Inferior parietal cortex (tissue), 1 donor: ENCODE measurements around the gene HLA-E.
A peak's percentile ranks its signal among the peaks of the same experiment; 100 is the strongest.
"Not testable (repeated sequence)": the region's sequence is repeated elsewhere in the genome, so short reads cannot be mapped to it uniquely, and the experiment has no call there.

Source experiments
- DNase-seq: peaks from one replicate; pipeline ENCODE4 v3.0.0-alpha.2; 2016; ENCODE audit errors: extremely low spot score

HLA-E gene

DNA sequence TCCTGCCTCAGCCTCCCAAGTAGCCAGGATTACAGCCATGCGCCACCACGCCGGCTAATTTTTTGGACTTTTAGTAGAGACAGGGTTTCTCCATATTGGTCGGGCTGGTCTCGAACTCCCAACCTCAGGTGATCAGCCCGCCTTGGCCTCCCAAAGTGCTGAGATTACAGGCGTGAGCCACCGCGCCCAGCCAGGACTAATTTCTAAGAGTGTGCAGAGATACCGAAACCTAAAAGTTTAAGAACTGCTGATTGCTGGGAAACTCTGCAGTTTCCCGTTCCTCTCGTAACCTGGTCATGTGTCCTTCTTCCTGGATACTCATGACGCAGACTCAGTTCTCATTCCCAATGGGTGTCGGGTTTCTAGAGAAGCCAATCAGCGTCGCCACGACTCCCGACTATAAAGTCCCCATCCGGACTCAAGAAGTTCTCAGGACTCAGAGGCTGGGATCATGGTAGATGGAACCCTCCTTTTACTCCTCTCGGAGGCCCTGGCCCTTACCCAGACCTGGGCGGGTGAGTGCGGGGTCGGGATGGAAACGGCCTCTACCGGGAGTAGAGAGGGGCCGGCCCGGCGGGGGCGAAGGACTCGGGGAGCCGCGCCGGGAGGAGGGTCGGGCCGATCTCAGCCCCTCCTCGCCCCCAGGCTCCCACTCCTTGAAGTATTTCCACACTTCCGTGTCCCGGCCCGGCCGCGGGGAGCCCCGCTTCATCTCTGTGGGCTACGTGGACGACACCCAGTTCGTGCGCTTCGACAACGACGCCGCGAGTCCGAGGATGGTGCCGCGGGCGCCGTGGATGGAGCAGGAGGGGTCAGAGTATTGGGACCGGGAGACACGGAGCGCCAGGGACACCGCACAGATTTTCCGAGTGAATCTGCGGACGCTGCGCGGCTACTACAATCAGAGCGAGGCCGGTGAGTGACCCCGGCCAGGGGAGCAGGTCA is at the start of gene HLA-E:
Gene HLA-E, plus strand, starts transcription at position 429 of the 945 bp plus-strand sequence. Its CDS starts 23 bp downstream, at position 452.
- DNase-seq = peak; percentile 97

DNA sequence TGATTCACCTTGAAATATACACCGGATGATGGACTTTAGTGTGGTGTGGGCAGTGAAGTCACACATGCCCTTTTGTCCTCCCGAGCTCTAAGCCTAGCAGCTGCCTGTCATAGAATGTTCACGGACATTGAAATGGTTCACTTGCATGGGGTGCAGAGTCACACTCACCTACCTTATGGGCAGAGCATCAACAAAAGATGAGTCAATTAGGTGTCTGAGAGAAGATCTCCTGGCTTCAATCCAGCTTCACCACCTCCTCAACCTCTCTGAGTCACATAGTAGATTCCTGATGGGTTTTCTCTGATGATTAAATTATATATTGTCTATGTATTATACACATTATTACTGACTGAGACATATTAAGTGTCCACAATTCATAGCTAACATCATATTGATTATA is 48.1 kb upstream of the HLA-E start:
- no peak for DNase-seq

DNA sequence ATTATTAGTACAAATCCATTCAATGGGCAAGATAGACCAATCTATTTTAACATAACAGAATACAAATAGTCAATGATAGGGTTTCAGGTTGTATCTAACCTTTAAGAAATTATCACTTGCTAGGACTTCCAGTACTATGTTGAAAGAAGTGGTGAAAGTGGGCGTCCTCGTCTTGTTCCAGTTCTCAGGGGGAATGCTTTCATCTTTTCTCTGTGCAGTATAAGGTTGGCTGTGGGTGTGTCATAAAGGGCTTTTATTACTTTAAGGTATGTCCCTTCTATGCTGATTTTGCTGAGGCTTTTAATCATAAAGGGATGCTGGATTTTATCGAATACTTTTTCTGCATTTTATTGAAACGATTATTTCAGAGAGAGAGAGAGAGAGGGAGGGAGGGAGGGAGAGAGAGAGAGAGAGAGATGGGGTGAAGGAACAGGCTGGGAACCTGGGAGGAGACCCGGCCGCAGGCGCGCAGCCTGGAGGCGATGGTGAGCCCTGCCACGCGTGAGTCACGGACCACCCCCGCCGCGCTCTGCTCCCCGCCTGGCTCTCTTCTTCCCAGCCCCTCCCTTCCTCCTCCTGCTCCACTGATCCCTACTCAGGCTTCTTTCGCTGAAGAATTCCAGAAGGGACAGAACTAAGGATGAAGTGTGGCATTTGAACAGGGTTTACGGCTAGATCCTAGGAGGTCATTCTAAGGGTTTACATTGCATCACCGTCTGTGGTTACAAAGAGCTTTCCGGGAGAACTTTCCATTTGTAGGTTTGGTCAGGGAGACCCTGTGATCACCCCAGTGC is 45.5 kb upstream of the HLA-E start:
- DNase-seq = no peak

DNA sequence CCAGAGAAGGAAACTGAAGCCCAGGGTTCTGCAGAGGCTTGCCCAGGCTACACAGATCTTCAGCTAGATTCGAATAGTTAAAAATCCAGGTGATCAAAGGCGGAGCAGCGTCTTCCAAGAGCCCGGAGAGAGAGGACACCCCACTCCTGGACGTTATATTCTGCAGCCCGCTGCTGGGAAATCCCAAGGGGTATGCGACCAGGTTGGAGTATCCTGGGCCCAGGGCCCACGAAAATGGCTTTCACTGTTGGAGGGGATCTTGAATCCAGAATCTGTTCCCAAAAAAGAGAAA is 44.9 kb upstream of the HLA-E start:
- DNase-seq = no peak

DNA sequence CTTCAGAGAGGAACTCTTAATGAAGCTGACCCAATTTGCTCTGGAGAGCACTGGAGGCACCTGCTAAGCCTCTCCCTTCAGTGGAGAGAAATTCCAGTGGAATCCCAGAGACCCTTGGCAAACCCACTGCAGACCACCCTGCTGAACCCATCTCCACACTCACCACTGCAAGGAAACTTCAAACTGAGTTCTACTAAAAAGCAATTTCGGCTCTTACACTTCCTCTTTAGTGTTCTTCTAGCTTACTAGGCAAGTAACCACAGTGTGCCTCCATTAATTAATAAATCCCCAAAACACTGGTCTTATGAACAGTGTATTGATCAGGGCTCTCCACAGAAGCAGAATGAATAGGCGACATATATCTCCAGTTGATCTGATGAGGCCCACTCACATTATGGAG is 43.0 kb upstream of the HLA-E start:
- DNase-seq = no peak

DNA sequence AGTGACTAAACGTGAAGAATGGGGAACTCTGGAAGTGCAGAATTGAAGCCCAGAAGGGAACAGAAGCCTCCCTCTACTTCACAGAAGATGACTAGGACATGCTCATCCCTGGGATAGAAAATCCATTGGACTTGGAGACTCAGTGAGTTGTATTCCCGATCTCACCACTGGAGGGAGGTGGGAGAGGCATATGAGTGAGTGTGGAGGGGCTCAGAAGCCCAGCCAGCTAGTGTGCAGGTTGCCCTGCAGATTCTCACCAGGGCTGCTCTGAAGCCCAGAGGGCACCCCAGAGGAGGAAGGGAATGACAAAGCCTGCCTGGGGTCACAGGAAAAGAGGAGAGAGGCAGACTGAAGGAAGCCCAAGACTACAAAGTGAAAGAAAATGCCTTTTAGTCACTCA is 42.1 kb upstream of the HLA-E start:
- no peak for DNase-seq

DNA sequence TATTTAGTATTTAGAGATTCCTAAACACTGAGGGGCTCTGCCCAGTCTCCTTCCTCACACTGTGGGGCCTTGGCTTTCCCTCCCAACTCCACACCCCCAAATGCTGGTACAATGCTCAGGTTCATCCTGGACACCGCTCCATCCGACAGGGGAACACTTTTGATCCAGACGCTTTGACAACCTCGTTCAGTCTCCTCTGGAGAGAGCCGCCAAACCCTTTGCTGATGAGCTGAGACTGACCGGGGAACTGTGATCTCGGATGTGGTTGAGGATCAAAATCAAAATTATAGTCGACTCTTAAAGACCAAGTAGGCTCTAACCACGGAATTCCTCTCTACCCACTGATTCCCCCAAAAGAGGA is 38.8 kb upstream of the HLA-E start:
- no peak for DNase-seq

DNA sequence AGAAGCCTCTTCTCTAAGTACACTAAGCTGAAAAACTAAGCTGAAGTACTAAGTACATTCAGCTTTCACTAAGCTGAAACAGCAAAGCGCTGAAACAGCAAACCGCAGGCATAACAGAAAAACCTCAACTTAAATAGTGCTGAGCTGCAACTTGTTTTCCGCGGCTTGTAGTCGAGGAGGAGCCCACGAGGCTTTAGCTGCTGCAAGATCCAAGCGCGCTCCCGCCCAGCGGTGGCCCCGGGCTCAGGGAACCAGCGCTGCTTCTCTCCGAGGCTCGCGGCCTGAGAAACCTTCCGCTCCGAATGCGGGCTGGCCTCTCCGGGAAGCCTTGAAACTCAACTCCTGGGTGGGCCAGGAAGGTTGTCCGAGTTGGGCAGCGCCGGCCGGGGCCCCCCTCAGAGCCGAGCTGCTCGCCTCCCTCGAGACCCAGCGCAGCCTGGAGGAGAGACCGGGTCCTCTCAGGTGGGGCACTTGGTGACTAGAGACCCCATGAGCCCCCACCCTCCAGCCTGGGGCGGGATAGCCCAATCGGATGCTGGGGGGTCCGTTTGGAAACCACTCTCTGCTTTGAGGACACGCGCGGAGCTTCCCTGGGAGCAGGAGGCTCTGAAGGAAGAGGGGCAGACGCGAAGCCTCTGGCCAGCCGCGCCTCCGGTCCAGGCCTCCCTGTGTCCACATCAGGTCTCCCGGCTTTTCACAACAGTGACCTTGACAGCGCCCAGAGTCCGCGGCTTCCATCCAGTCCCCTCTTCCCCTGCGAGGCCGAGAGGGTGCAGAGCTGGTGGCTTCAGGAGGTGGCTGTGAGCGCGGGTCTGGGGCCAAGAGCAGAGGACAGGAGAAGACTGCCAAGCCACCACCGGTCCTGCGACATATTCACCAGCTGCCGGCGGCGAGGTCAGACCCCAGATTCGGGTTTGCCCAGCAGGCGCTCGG is 38.1 kb upstream of the HLA-E start:
- DNase-seq = peak; percentile 35

DNA sequence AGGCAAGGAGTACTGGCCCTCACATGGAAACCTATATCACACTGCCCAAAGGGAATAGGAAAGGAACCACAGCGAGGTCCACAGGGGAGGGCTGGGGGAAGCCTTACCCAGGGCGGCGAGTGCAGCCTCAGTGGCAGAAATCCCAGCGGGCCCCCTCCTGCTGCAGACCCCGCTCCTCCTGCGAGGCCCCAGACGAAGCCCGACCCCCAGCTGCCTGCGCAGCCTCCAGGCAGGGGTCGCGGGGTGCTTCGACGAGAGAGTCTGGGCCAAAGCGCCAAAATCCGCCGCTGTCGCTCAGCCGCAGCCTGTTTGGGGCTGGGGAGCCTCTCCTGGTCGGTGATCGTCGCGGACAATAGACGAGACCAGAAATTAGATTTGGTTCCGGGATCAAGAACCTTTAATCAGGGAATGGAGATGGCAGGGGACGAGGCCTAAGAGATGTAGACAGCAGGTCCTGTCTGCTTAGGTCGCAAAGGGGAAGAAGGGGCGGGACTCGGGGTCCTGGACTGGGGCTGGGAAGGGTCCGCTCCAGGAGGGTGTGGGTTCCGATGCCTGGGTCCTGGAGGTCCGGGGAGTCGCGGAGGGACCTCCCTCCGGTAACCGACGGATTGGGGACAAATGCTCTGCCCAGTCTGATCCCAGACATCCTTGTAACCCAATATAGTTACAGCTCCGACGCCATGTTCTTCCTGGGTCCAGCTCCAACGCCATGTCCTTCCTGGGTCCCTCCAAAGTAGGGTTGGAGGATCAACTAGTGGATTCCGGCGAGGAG is 36.4 kb upstream of the HLA-E start:
- DNase-seq = no peak

DNA sequence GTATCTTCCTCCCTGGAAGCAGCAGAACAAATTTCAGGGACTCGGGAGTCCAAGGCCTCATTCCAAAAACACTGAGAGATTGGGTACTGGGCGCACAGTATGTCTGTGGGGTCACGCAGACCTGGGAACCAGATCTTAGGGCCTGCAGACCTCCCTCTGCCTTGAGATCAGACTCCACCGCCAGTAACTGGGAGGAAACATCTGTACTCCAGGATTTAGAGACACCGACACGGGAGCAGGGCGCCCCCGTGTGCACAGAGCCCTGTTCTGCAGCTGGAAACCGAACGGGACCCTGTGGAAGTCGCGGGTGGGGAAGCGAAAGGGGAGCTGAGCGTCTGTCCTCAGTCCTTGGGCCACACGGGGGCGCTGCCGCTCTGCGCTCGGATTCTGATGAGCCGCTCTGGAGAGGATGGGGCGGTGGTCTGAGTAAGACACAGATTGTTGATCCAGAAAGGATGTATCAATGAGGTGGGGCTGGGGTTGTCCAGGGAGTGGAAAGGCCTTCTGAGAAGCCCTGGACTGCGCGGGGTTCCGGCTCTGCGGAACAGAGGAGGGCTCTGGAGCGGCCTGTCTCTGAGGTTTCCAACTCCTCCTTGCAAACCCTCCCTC is 35.7 kb upstream of the HLA-E start:
- peak; percentile 79 for DNase-seq

DNA sequence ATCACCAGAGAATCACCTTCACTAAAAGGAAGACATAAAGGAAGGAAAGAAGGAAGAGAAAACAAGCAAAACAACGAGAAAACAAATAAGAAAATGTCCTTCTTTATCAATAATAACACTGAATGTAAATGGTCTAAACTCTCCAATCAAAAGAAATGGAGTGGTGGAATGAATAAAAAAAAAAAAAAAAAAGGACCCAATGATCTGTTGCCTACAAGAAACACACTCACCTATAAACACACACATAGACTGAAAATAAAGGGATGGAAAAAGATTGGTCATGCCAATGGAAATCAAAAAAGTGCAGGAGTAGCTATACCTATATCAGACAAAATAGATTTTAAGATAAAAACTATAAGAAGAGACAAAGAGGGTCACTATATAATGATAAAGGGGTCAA is 30.2 kb upstream of the HLA-E start:
- DNase-seq = no peak

DNA sequence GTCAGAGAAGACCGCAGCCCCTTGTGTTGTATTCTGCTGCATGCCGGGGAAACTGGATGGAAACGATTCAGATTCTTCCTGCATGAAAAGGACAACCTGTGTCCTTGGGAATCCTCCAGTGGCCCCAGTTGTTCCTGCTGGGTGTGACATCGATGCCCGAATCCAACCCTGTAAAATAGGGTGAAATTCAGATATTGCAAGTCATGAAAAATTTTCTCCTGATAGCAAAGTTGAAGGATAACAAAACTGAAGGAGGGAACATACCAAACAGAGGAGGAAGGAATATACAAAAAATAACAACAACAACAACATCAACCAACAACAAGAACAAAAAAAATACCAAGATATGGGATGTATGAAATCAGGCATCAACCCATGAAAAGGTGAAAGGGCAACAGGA is 28.3 kb upstream of the HLA-E start:
- DNase-seq = no peak

DNA sequence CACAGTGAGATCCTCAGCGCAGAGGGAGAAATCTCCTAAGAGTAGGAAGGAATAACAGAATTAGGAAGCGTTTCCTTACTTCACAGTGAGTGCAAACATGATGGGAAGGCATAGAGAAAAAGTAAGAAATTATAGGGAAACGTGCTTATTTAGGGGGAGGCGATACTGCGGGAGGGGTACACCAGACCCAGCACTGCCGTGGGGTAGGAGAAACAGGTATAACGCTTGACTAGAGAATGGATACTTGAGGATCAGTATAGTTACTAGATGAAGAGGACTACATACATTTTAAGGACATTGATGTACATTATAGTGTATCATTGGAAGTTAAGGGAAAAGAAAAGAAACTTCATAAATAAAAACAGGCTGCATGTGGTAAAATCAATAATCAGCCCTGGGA is 26.8 kb upstream of the HLA-E start:
- no peak for DNase-seq

DNA sequence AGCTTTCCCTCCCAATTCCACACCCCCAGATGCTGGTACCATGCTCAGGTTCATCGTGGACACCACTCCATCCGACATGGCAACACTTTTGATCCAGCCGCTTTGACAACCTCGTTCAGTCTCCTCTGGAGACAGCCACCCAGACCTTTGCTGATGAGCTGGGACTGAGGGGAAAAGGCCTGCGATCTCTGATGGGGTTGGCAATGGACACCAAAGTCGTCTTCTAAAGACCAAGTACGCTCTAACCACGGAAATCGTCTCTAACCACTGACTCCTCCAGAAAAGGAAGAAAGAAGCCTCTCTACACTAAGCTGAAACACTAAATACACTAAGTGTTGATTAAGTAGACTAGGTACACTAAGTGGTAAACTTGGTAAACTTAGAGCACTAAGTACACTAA is 26.1 kb upstream of the HLA-E start:
- DNase-seq = no peak

DNA sequence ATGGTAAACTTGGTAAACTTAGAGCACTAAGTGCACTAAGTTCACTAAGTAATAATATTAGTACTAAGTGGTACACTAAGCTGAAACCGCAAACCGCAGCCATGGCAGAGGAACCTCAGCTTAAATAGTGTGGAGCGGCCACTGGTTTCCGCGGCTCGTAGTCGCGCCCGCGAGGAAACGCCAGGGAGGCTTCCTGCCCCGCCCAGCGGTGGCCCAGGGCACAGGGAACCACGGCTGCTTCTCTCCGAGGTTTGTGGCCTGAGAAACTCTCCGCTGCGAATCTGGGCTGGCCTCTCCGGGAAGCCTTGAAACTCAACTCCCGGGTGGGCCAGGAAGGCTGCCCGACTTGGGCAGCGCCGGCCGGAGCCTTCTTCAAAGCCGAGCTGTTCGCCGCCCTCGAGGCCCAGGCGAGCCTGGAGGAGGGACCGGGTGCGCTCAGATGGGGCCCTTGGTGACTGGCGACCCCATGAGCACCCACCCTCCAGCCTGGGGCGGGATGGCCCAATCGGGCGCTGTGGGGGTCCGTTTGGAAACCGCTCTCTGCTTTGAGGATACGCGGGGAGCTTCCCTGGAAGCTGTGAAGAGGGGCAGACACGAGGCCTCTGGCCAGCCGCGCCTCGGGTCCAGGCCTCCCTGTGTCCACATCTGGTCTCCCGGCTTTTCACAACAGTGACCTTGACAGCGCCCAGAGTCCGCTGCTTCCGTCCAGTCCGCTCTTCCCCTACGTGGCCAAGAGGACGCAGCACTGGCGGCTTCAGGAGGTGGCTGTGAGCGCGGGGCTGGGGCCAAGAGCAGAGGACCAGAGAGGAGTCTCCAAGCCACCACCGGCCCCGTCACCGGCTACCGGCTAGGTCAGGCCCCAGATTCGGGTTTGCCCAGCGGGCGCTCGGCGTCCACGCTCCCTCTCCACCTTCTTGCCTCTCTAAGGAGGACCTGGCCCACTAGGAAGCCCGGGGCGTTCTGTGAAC is 25.4 kb upstream of the HLA-E start:
- no peak for DNase-seq

DNA sequence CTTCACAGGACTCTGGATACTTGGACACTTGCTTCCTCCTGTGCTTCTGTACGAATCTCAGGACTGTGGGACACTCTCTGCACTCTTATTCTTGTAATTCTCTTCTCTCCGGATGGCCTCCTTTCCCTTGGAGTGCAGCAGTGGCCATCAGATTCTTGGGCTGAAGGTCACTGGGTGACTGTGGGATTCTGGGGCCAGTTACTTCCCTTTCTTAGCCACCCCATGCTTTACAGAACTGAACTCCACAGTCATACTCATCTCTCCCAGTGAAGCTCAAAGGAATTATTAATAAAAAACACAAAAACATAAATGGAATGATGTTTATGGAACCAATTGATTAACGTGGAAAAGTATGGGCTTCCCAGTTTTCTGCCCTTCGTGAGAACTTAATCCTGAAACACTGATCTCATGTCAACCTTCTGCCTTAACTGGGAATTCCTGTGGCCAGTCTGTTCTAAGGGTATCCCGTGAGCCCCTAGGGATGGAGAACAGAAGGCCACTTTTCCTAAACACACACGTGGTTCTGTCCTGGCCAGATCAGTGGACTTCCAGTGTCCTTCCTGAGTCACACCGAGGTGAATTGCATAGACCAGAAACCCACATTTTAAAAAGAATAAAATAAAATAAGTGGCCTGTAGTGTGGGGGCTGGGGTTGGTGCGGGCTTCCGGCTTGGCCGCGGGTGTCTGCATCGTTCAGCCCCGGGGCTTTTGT is 23.6 kb upstream of the HLA-E start:
- no peak for DNase-seq

DNA sequence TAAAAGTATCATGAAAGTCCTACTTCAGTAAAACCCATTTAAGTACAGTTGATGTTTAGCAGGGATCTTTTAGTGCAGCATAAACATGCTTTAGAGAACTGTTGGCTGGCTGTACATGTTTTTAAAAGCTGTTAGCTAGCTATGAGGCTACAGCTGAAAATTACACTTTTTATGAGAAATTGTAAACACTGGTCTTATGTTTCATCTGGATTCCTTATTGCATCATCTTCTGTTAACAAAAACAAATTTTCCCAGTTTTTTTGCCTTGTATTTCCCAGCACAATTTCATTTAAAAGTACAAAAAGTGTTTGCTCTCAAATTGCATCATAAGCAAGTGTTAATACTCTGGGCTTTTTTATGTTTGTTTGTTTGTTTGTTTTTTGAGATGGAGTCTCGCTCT is 18.3 kb upstream of the HLA-E start:
- DNase-seq = no peak

DNA sequence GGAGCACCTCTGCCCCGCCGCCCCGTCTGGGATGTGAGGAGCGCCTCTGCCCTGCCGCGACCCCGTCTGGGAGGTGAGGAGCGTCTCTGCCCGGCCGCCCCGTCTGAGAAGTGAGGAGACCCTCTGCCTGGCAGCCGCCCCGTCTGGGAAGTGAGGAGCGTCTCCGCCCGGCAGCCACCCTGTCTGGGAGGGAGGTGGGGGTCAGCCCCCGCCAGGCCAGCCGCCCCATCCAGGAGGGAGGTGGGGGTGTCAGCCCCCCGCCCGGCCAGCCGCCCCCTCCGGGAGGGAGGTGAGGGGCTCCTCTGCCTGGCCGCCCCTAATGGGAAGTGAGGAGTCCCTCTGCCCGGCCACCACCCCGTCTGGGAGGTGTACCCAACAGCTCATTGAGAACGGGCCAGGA is 14.2 kb upstream of the HLA-E start:
- not testable (repeated sequence) for DNase-seq

DNA sequence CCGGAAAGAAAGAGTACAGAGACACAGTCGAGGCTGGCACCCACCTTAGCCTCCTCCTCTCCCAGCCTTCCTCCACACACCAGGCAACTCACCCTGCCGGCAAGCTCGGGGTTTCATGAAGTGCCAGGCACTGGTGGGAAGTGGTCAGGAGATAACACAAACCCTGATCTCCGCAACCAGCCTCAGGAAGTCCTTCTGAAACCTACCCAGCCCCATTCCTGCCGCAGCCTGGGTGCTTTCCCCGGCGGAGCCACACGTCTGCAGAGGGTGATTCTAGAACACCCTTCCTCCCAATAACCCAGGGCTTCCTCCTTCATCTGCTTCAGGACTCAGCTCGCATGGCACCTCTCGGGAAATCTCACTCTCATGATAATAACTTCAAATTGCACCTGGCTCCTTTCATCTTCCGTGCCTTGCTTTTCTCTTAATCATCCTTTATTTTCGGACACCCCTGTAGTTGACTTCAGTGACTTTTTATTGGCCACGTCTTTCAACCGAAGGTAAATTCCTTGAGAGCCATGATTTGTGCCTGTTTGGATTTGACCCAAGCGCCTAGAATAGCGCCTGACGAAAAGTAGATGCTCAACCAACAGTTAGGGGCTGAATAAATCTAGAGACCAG is 8.7 kb upstream of the HLA-E start:
- DNase-seq = no peak
